HG03064 (cell line): Measurements from ENCODE around the gene ANKRD11.
"Not testable (repeated sequence)": the region's sequence is repeated elsewhere in the genome, so short reads cannot be mapped to it uniquely, and the experiment has no call there.

ENCODE experiments used
- ATAC-seq: cut with Tn5 transposase; IDR thresholded peaks from one replicate; pipeline ENCODE4 v1.9.1; 2021; ENCODE audit warnings: low read depth; ENCODE audit not compliant: unreplicated experiment

Gene ANKRD11

DNA sequence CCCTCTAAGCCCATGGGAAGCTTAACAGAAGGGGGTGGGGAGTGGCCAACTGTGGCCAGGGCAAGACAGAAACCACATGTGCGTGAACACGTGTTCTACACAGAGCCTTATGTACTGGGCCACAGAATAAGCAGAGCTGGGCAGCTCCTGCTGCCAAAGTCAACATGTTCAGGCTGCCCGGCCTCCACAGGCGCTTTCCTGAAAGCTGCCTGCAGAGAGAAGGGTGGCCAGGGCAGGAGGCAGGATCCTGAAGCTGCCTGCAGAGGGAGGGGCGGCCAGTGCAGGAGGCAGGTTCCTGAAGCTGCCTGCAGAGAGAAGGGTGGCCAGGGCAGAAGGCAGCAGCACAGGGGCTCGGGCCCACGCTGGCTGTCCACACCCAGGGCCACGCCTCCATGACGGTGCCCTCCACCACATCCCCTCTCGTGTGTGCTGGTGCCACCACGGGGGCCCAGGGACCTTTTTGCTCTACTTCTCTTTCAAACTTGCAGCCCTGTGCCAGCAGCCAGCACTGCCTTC is 79.5 kb downstream of the ANKRD11 start:
- ATAC-seq, result no peak

GRCh38 chr16:89410322-89410721 is 80.0 kb downstream of the ANKRD11 start:
- no peak for ATAC-seq

GRCh38 chr16:89409161-89409711 is 81.1 kb downstream of the ANKRD11 start:
- no peak for ATAC-seq

DNA sequence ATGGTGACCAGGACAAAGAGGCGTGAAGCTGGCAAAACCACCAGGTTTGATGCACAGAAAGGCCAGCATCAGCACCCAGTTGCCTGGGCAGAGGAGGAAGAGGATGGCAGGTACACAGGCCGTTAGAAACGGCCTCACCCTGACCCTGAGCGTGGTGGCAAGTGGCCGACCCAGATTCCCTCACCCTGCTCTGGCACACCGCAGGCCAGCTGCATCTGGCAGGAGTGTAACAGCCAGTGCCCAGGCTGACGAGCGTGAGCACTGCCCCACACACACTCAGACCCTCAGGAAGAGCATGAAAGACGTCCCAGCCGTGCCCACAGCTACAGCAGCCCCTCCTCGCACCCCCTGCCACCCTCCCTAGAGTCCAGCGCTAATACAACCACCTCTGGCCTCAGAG is 82.0 kb downstream of the ANKRD11 start:
- no peak for ATAC-seq

DNA sequence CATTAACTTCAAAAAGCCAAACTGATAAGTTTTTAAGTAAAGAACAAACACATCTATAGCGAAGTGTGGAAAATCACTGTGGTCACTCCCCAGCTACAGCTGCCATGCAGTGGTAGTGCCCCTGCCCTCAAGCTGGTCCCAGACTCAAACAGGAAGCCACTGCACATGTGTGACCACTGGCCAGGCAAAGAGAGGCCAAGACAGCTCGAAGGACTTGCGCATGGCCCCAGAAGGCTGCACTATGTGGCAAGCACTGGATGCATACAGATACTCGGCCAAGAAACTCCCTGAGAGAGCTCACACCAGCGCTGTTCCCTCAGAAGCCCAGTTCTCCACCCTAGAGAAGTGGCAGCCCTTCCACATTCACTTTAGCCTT is 82.4 kb downstream of the ANKRD11 start:
- ATAC-seq, result no peak

DNA sequence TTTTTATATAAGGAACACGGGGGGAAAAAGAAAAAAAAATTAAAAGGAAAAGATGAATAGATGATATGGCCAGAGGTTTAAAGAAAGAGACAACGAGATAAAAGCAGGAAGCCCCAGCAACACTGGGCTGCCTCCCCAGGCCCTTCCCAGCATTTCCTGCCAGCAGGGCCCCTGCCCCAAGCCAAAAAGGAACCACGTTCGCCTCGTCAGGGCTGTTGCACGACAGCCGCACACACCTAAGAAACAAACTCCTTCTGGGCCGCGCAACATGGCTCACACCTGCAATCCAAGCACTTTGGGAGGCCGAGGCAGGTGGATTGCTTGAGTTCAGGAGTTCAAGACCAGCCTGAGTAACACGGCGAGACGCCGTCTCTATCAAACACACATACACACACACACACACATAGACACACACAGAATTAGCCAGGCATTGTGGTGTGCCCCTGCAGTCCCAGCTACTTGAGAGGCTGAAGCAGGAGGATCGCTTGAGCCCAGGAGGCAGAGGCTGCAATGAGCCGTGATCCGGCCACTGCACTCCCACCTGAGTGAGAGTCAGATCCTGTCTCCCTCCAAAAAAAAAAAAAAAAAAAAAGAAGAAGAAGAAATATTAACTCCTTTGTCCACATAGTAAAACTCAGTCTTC is 83.0 kb downstream of the ANKRD11 start:
- ATAC-seq, result no peak

DNA sequence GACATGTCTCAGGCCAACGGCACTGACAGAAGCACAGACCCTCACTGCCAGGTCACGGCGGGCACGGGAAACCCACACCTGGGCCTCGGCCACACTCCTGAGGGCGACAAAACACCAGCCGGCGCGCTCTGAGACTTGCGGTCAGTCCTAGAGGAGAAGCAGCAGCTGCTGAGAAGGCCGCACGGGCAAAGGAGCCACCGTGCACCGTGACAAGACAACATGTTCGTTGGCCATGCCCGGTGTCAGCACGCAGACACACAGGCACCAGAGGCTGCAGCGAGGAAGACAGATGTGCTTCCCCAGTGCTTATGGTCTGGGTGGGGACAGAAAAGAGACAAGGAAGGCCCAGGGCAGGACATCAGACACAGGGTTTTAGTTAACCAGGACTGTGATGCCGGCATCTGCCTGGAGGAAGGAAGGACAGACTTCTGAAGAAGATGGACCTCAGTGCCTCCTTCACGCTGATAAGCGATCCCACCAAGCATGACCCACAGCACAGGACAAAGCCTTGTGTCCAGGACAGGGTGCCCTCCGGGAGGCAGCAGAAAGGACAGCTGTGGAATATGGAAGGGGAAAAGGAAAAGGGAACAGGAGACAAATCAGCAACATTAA is 84.0 kb downstream of the ANKRD11 start:
- no peak for ATAC-seq

DNA sequence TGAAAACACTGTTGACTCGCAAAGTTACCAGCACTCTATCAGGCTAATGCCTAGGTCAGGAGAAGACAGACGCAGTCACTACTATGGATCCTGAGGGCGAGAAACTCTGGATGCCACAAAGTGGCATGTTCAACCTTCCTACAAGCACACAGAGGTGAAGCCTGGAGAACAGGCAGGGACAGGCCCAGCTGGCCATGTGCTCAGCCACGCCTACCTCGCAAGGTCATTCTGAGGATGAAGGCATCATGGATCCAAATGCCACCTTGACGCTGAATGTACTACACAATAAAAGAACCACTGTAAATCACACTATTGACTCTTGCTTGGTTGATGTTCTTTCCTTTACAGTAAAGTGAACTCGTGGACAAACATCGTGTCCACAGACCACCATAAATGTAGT is 85.8 kb downstream of the ANKRD11 start:
- no peak for ATAC-seq

DNA sequence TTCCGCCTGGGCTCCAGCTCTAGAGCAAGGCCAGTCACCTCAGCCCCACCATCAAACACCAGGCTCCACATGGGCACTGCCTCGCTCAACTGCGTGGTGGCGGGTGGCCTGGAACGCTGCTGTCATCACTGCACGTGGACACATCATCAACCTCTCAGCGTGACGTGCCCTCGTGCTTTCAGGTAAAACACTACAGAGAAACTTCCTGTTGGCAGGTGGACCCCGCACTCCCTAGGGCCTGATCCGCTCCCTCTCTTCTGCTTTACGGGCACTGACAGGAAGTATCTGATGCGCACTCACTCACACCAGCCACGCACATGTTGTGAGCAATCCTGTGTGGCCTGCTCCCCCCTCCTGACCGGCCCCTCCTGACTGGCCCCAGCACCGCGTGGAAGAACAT is 87.4 kb downstream of the ANKRD11 start:
- no peak for ATAC-seq

GRCh38 chr16:89401641-89402445 is 88.5 kb downstream of the ANKRD11 start:
- no peak for ATAC-seq

DNA sequence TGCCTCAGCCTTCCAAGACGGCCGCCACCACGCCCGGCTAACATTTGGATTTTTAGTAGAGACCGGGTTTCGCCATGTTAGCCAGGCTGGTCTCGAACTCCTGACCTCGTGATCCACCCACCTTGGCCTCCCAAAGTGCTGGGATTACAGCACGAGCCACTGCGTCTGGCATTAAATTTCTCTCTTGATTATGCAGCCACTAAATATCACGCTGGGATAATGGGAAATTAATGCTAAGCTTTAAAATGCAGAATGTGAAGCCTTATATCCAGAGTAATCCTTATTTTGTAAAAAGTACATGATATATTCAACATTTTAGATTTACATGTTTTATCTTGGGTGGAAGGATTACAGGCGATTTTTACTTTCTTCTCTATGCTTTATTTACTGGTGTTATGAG is 89.2 kb downstream of the ANKRD11 start:
- no peak for ATAC-seq

- ATAC-seq, result no peak
Measured at GRCh38 chr16:89400740-89401139, 89.6 kb downstream of the ANKRD11 start.

- no peak for ATAC-seq
Measured at GRCh38 chr16:89398924-89399323, 91.4 kb downstream of the ANKRD11 start.

DNA sequence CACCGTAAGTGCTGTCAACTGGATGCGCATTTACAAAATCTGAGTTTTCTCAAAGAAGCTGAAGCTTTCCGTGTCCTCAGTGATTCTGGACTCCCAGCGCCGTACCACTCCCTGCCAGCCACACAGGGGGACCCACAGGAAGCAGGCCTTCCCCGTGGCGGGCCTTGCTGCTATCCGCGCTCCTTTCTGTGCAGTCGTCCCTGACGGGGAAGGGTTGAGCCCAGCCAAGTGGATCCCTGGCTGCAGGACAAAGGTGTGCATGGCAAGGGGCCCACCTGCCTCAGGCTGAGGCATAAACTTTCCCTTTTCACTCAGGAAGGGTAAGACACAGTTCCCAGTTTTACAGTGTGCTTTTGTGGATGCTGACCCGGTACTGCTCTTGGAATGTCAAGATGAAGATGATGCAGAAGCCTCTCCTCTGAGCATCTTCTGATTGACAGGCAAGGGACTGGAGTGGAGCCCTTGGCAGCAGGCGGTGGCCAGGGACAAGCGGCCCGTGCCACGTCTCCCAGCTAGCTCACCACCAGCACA is 93.0 kb downstream of the ANKRD11 start:
- ATAC-seq, result no peak

- ATAC-seq, result no peak
Measured at GRCh38 chr16:89396156-89396555, 94.2 kb downstream of the ANKRD11 start.

DNA sequence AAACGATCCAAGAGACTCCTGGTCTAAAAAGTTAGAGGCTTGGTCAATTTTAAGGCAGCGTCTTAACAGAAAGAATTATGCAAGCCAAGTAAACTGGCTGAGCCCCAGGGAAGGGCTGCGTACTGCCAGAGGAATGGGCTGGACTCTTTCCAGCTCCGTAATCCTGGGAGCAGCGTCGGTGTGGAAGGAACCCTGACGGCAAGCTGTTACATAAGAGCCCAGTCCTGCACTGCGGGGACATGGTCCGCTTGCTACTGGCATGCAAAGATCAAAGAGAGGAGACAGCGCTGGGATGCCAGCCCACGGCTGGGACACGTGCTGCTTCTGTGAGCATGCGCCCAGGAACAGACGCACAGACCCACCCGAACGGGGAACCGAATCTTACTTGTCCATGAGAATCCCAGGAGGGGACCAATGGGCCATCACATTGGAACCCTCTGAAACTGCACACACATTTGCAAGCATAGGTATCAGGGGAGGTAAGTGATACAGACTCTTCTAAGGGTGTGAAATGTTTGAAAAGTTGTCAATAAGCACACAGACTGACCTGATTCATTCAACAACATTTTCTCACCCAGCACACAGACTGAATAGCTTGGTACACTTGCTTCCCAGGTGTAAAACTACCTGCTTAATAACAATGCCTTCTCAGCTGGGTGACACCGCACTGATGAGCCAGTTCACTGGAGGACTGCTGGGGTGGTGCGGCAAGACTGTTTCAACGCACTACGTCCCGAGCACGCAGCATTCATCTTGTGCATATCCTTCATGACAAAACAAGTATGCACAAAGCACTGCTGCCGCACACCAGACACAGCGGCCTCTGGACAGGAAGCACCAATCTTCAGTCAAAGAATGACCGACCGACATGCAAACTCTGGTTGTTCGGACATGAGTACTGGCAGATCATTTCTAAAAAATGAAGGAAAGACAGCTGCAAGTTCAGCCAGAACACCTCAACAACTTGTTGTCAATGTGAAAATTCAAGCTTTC is 94.9 kb downstream of the ANKRD11 start:
- no peak for ATAC-seq

- no peak for ATAC-seq
Measured at GRCh38 chr16:89393738-89394406, 96.5 kb downstream of the ANKRD11 start.

DNA sequence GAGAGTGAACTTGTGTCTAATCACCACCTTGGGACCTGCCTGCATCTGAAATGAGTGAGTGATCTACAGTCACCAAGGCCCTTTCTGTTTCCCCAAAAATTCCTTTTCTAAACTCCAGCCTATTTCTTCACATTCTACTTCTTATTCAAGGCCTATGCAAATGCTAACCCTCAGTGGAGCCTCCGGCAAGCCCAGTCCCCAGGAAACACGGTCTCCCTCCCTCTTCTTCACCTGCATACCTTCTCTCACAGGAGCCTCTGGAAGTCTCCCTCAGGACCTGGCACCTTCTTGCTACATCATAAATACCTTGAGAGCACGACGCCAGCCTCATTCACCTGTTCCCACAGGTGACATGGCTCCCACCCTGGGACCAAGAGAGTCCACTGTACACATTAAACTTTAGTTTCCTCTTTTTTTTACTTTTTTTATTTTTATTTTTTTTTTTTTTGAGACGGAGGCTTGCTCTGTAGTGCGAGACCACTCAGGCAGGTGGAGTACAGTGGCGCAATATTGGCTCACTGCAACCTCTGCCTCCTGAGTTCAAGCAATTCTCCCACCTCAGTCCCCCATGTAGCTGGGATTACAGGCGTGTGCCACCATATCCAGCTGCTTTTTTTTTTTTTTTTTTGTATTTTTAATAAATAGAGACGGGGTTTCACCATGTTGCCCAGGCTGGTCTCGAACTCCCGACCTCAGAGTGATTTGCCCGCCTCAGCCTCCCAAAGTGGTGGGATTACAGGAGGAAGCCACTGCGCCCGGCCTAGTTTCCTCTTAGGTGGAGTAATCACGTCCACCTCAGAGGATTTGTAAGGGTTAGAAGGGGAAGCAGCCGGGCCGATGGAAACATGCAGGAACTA is 97.3 kb downstream of the ANKRD11 start:
- no peak for ATAC-seq

DNA sequence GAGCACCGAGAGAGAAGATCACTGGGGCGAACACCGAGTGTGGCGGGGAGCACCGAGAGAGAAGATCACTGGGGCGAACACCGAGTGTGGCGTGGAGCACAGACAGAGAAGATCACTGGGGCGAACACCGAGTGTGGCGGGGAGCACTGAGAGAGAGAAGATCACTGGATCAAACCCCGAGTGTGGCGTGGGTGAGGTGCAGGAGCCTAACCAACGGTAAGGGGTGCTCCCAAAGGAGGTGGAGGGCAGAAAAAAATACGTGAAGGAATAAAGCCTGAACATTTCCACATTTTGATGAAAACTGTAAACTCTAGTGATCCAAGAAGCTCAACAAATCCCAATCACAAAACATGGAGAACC is 100.2 kb downstream of the ANKRD11 start:
- not testable (repeated sequence) for ATAC-seq
